ENCODE data around the gene CFAP61. TPM values are rescaled to one million over a fixed set of nuclear protein-coding genes. Genes with fewer than 3 reads are reported as not detected.

CFAP61 gene
- total and polyA plus RNA-seq, 2 experiments from 2014 or later = 0.21 TPM; not detected in 1

GRCh38 chr20:20100881-20101280 lies 48.5 kb downstream of the CFAP61 start (continued):
- no peak for TF ChIP-seq NANOG (IDR thresholded peaks at IDR 0.05; ENCODE audit: borderline replicate concordance)
- TF ChIP-seq ZNF114 (CRISPR knock-in tag; IDR thresholded peaks at IDR 0.05) = no peak
- no peak for TF ChIP-seq POLR2AphosphoS5 (IDR thresholded peaks at IDR 0.05; ENCODE audit: low read depth)
- no peak for TF ChIP-seq EZH2 (IDR thresholded peaks at IDR 0.05; ENCODE audit: low read depth, unreplicated experiment)
- no peak for TF ChIP-seq REST (IDR thresholded peaks at IDR 0.05; ENCODE audit: unreplicated experiment)

- H3K79me2 ChIP-seq (replicated peaks; ENCODE audit: insufficient read depth) = no peaks in the 10 kb centered on the region
- Mint-ChIP-seq H3K9me3 (no peaks in the 10 kb centered on the region), H3K36me3 (ENCODE audit: low read depth) (no peaks in the 10 kb centered on the region), H3K4me3 (no peak overlapping the region), H3K4me1 (peaks cover 11% of the 10 kb centered on the region), H3K27ac (no peak overlapping the region), H3K27me3 (ENCODE audit: insufficient read depth, low read depth, poor library complexity) (peaks cover 1% of the 10 kb centered on the region)
- no peak overlapping the region for H3K27ac ChIP-seq (ENCODE audit: low read depth)
- peaks cover 13% of the 10 kb centered on the region for H3K4me1 ChIP-seq (ENCODE audit: insufficient read depth)
- H3K27me3 ChIP-seq (ENCODE audit: insufficient read depth) = no peaks in the 10 kb centered on the region
- ATAC-seq (no peak), DNase-seq (ENCODE audit: low spot score) (no peak)
- no peaks in the 10 kb centered on the region for H3K9me2 ChIP-seq (ENCODE audit: insufficient read depth)
- no peaks in the 10 kb centered on the region for H3K36me3 ChIP-seq (ENCODE audit: insufficient read depth)
- H2AFZ ChIP-seq = no peak overlapping the region
- H3F3A ChIP-seq (replicated peaks; ENCODE audit: low read depth) = no peaks in the 10 kb centered on the region
- H3K4me3 ChIP-seq = no peak overlapping the region
- H4K20me1 ChIP-seq (replicated peaks; ENCODE audit: insufficient read depth) = no peaks in the 10 kb centered on the region
- H3K4me2 ChIP-seq = no peak overlapping the region
- no peak for TF ChIP-seq CTCF (conservative IDR thresholded peaks at IDR 0.05; ENCODE audit: low read depth in 2 of 2)
- no peak for TF ChIP-seq CREB1 (CRISPR knock-in tag; IDR thresholded peaks at IDR 0.05; ENCODE audit: low read depth)
- TF ChIP-seq EZH2 (IDR thresholded peaks at IDR 0.05; ENCODE audit: low read depth, unreplicated experiment) = no peak
- no peak for TF ChIP-seq ZNF114 (CRISPR knock-in tag; IDR thresholded peaks at IDR 0.05)
- TF ChIP-seq ETS1 (IDR thresholded peaks at IDR 0.05) = no peak
- no peak for TF ChIP-seq REST (IDR thresholded peaks at IDR 0.05; ENCODE audit: unreplicated experiment)
- TF ChIP-seq ZNF331 (CRISPR knock-in tag; IDR thresholded peaks at IDR 0.05; ENCODE audit: low read depth) = no peak
- no peak for TF ChIP-seq STAT1 (IDR thresholded peaks at IDR 0.05; ENCODE audit: unreplicated experiment)
- no peak for TF ChIP-seq EZH2phosphoT487 (IDR thresholded peaks at IDR 0.05; ENCODE audit: unreplicated experiment)
- TF ChIP-seq JUNB (IDR thresholded peaks at IDR 0.05; ENCODE audit: unreplicated experiment) = no peak
- no peak for TF ChIP-seq NANOG (IDR thresholded peaks at IDR 0.05; ENCODE audit: borderline replicate concordance)
Measured at GRCh38 chr20:20102163-20102562, 49.8 kb downstream of the CFAP61 start.

Data from GM23338 (cell line).